HG03460 (cell line): Measurements from ENCODE around the gene PRKCQ.
"Not testable (repeated sequence)": the region's sequence is repeated elsewhere in the genome, so short reads cannot be mapped to it uniquely, and the experiment has no call there.

Experiments used
- ATAC-seq: cut with Tn5 transposase; IDR thresholded peaks from one replicate; pipeline ENCODE4 v1.9.1; 2021; ENCODE audit not compliant: unreplicated experiment

Gene PRKCQ

DNA sequence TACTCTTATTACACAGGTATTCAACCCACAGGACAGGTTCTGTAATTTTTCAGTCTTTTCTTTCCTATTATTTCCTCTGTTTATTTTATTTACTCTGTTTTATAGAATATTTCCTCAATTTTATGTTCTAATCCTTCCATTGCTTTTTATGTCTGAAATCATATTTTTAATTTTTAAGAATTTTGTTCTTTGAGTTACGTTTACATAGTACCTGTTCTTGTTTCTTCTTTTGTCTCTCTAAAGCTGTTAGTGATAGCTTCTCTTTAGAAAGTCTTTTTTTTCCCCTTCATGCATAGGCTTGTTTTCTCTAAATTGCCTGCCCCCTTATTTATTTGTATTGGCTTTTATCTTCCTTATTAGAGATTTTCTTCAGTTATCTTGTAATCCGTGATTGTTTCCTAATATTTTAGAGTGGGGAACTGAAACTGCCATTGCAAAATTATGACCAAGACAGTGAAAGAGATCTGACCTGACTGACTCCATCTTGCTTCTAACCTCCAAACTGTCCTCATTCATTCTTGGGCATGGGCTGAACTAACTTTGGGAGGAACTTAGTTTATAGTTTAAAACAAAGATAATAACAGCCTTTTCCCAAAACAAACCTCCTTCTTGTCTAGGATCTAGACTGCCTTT is 189.7 kb downstream of the PRKCQ start:
- ATAC-seq: no peak

GRCh38 chr10:6388261-6388893 is 191.7 kb downstream of the PRKCQ start:
- ATAC-seq: no peak

DNA sequence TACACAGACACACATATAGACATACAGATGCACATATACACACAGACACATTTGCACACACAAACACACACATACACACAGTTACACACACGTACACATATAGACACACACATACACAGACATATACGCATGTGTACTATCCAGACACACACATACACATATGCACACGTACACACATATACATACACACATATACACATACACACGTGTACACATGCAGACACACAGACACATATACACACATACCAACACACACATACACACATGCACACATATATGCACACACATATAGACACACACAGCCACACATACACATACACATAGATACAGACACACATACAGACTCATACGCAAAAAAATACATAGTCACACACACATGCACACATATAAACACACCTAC is 193.1 kb downstream of the PRKCQ start:
- no peak for ATAC-seq

GRCh38 chr10:6386346-6386745 is 193.7 kb downstream of the PRKCQ start:
- no peak for ATAC-seq

- ATAC-seq: no peak
Measured at GRCh38 chr10:6385665-6386064, 194.4 kb downstream of the PRKCQ start.

- no peak for ATAC-seq
Measured at GRCh38 chr10:6384847-6385246, 195.2 kb downstream of the PRKCQ start.

DNA sequence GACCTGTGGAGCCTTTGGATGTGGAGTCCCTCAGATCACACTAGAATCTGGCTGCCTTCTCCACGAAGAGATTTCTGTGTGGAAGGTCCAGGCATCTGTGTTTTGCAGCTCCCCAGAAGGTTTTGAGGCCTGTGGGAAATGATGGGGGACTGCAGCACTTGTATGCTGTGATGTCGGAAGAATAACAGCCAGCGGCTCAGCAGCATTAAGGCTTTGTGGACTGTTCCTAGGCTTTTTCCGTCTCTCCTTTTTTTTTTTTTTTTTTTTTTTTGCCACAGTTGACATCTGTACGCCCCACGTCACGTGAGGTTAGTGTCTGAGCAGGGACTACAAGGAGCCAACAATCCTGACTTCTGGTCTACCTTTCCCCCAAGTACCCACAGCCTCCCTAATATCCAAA is 196.0 kb downstream of the PRKCQ start:
- no peak for ATAC-seq

GRCh38 chr10:6383096-6383812 is 196.8 kb downstream of the PRKCQ start:
- ATAC-seq: no peak

- ATAC-seq: peak; percentile 88
Measured at GRCh38 chr10:6382081-6382480, 198.0 kb downstream of the PRKCQ start.

DNA sequence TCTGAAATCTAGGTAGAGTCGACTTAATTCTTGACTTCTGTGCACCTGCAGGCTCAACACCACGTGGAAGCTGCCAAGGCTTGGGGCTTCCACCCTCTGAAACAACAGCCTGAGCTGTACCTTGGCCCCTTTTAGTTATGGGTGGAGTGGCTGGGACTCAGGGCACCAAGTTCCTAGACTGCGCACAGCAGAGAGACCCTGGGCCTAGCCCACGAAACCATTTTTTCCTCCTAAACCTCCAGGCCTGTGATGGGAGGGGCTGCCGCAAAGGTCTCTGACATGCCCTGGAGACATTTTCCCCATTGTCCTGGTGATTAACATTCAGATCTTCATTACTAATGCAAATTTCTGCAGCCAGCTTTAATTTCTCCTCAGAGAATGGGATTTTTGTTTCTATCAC is 199.6 kb downstream of the PRKCQ start:
- ATAC-seq: not testable (repeated sequence)

GRCh38 chr10:6379015-6379776 is 200.9 kb downstream of the PRKCQ start:
- no peak for ATAC-seq
